Activated CD8-positive, alpha-beta memory T cell treated with anti-CD3 and anti-CD28 coated beads for 4 hours (primary cell): ENCODE results near the gene EDIL3.
"Not testable (repeated sequence)": the region's sequence is repeated elsewhere in the genome, so short reads cannot be mapped to it uniquely, and the experiment has no call there.

Source experiments
- DNase-seq, 2 donors: peaks; one replicate each; pipeline ENCODE4 v3.0.0-alpha.2; 2020; ENCODE audit warnings: low read depth in 2 of 2

Gene EDIL3

GRCh38 chr5:84063041-84063440 is 321.6 kb downstream of the EDIL3 start:
- DNase-seq = no peak

GRCh38 chr5:84059672-84060071 is 325.0 kb downstream of the EDIL3 start:
- no peak for DNase-seq

- no peak for DNase-seq
These were observed 326.1 kb downstream of the EDIL3 start for GRCh38 chr5:84058561-84058960.

GRCh38 chr5:84057211-84057610 is 327.5 kb downstream of the EDIL3 start:
- no peak for DNase-seq

- no peak for DNase-seq
These were observed 338.7 kb downstream of the EDIL3 start for GRCh38 chr5:84045964-84046363.

GRCh38 chr5:84036842-84037241 is 347.8 kb downstream of the EDIL3 start:
- no peak for DNase-seq

- DNase-seq = no peak
These were observed 352.4 kb downstream of the EDIL3 start for GRCh38 chr5:84032324-84032723.

- no peak for DNase-seq
These were observed 356.6 kb downstream of the EDIL3 start for GRCh38 chr5:84028093-84028492.

- not testable (repeated sequence) for DNase-seq
These were observed 366.2 kb downstream of the EDIL3 start for GRCh38 chr5:84018521-84018920.

GRCh38 chr5:84017523-84018172 is 367.0 kb downstream of the EDIL3 start:
- DNase-seq = no peak

GRCh38 chr5:84016085-84016484 is 368.6 kb downstream of the EDIL3 start:
- no peak for DNase-seq

- DNase-seq = no peak
These were observed 369.7 kb downstream of the EDIL3 start for GRCh38 chr5:84014966-84015365.

GRCh38 chr5:83993803-83994202 is 390.9 kb downstream of the EDIL3 start:
- no peak for DNase-seq

- DNase-seq = no peak
These were observed 393.0 kb downstream of the EDIL3 start for GRCh38 chr5:83991566-83992224.

GRCh38 chr5:83988293-83988685 is 396.4 kb downstream of the EDIL3 start:
- no peak for DNase-seq

GRCh38 chr5:83987513-83988292 is 397.0 kb downstream of the EDIL3 start:
- DNase-seq = no peak

- DNase-seq = no peak
These were observed 400.8 kb downstream of the EDIL3 start for GRCh38 chr5:83983852-83984251.

- DNase-seq = no peak
These were observed 410.5 kb downstream of the EDIL3 start for GRCh38 chr5:83973925-83974815.

GRCh38 chr5:83972909-83973308 is 411.8 kb downstream of the EDIL3 start:
- no peak for DNase-seq

GRCh38 chr5:83972236-83972635 is 412.4 kb downstream of the EDIL3 start:
- no peak for DNase-seq

- DNase-seq = no peak
These were observed 417.3 kb downstream of the EDIL3 start for GRCh38 chr5:83967417-83967816.

GRCh38 chr5:83965441-83965840 is 419.2 kb downstream of the EDIL3 start:
- no peak for DNase-seq
